CD4-positive, alpha-beta T cell treated with Interleukin-17A for 4 hours (primary cell): ENCODE measurements around the gene NSL1.
A peak's percentile ranks its signal among the peaks of the same experiment; 100 is the strongest.
"Not testable (repeated sequence)": the region's sequence is repeated elsewhere in the genome, so short reads cannot be mapped to it uniquely, and the experiment has no call there.

Experiments used
- DNase-seq: peaks from one replicate; pipeline ENCODE4 v3.0.0-alpha.2; 2020; ENCODE audit warnings: mixed read lengths

The NSL1 gene

GRCh38 chr1:212746546-212746945 lies 45.0 kb downstream of the NSL1 start:
- no peak for DNase-seq

- no peak for DNase-seq
Observed at GRCh38 chr1:212745303-212745702, 46.3 kb downstream of the NSL1 start.

- DNase-seq = peak; percentile 49
Observed at GRCh38 chr1:212743901-212744475, 47.6 kb downstream of the NSL1 start.

- DNase-seq = no peak
Observed at GRCh38 chr1:212738330-212738729, 53.2 kb downstream of the NSL1 start.

GRCh38 chr1:212737559-212737958 lies 54.0 kb downstream of the NSL1 start:
- DNase-seq = no peak

GRCh38 chr1:212733109-212733508 lies 58.5 kb downstream of the NSL1 start:
- DNase-seq = no peak

- no peak for DNase-seq
Observed at GRCh38 chr1:212731630-212732029, 59.9 kb downstream of the NSL1 start.

GRCh38 chr1:212728606-212729005 lies 63.0 kb downstream of the NSL1 start:
- no peak for DNase-seq

- DNase-seq = no peak
Observed at GRCh38 chr1:212727386-212728181, 64.0 kb downstream of the NSL1 start.

- not testable (repeated sequence) for DNase-seq
Observed at GRCh38 chr1:212724679-212725078, 66.9 kb downstream of the NSL1 start.

- no peak for DNase-seq
Observed at GRCh38 chr1:212722270-212722957, 69.2 kb downstream of the NSL1 start.

GRCh38 chr1:212721388-212722247 lies 70.0 kb downstream of the NSL1 start:
- DNase-seq = no peak

GRCh38 chr1:212719633-212720032 lies 71.9 kb downstream of the NSL1 start:
- DNase-seq = no peak

GRCh38 chr1:212718499-212718898 lies 73.1 kb downstream of the NSL1 start:
- no peak for DNase-seq

GRCh38 chr1:212716161-212716560 lies 75.4 kb downstream of the NSL1 start:
- DNase-seq = no peak

- no peak for DNase-seq
Observed at GRCh38 chr1:212713465-212714136, 78.0 kb downstream of the NSL1 start.

- no peak for DNase-seq
Observed at GRCh38 chr1:212712451-212713303, 78.9 kb downstream of the NSL1 start.

- not testable (repeated sequence) for DNase-seq
Observed at GRCh38 chr1:212711974-212712373, 79.6 kb downstream of the NSL1 start.

GRCh38 chr1:212710566-212710965 lies 81.0 kb downstream of the NSL1 start:
- DNase-seq = no peak

GRCh38 chr1:212703991-212704564 lies 87.5 kb downstream of the NSL1 start:
- DNase-seq = no peak

GRCh38 chr1:212702672-212703071 lies 88.9 kb downstream of the NSL1 start:
- DNase-seq = no peak
